ENCODE results near the gene AMOT.

Gene AMOT

GRCh38 chrX:112820364-112821268, 20.0 kb downstream of the AMOT start:
- no peak for TF ChIP-seq CTCF (IDR thresholded peaks at IDR 0.05; ENCODE audit: extremely low read depth, insufficient read depth, missing control alignments)
- in situ Hi-C loops (cut with MboI; ENCODE audit: low pct_unique_long_range_greater_than_20kb, low sequenced_read_pairs, unreplicated experiment): no loop called here
- no peak for DNase-seq (ENCODE audit: low spot score)

GRCh38 chrX:112819813-112820212, 20.8 kb downstream of the AMOT start:
- in situ Hi-C loops (cut with MboI; ENCODE audit: low pct_unique_long_range_greater_than_20kb, low sequenced_read_pairs, unreplicated experiment): no loop called here
- no peak for TF ChIP-seq CTCF (IDR thresholded peaks at IDR 0.05; ENCODE audit: extremely low read depth, insufficient read depth, missing control alignments)
- DNase-seq (ENCODE audit: low spot score): no peak

GRCh38 chrX:112819008-112819640, 21.5 kb downstream of the AMOT start:
- DNase-seq (ENCODE audit: low spot score): no peak
- no peak for TF ChIP-seq CTCF (IDR thresholded peaks at IDR 0.05; ENCODE audit: extremely low read depth, insufficient read depth, missing control alignments)
- in situ Hi-C loops (cut with MboI; ENCODE audit: low pct_unique_long_range_greater_than_20kb, low sequenced_read_pairs, unreplicated experiment): no loop called here

GRCh38 chrX:112818114-112819007, 22.3 kb downstream of the AMOT start:
- in situ Hi-C loops (cut with MboI; ENCODE audit: low pct_unique_long_range_greater_than_20kb, low sequenced_read_pairs, unreplicated experiment): no loop called here
- no peak for DNase-seq (ENCODE audit: low spot score)
- TF ChIP-seq CTCF (IDR thresholded peaks at IDR 0.05; ENCODE audit: extremely low read depth, insufficient read depth, missing control alignments): no peak

- in situ Hi-C loops (cut with MboI; ENCODE audit: low pct_unique_long_range_greater_than_20kb, low sequenced_read_pairs, unreplicated experiment): no loop called here
- DNase-seq (ENCODE audit: low spot score): no peak
These were observed 23.7 kb downstream of the AMOT start for GRCh38 chrX:112816908-112817307.

More at GRCh38 chrX:112816908-112817307, 23.7 kb downstream of the AMOT start:
- TF ChIP-seq CTCF (IDR thresholded peaks at IDR 0.05; ENCODE audit: extremely low read depth, insufficient read depth, missing control alignments): no peak

Data from GM13977 (cell line).